HCT116 (cell line): Measurements from ENCODE around the gene LMBRD1. TPM values are rescaled to one million over a fixed set of nuclear protein-coding genes. Genes with fewer than 3 reads are reported as not detected.

Experiments used
- ATAC-seq: fragments of 200-7000 bp; cut with Tn5 transposase; 2 replicates; pipeline ENCODE4 v1.9.1; 2020; ENCODE audit warnings: mild to moderate bottlenecking, moderate library complexity
- BruUV-seq: library from RNA; stranded (reverse); fragments of 400-500 nt; replicated peaks from 2 replicates; lab custom pipeline; 2021; lab: Mats Ljungman, UMichigan
- CTCF ChIA-PET: fragments of 300-600 bp; sonication (Branson Sonifier 250); formaldehyde crosslinking; loops from one replicate; lab custom pipeline; 2021; ENCODE audit warnings: antibody characterized with exemption; lab: Charles Lee
- POLR2A ChIA-PET: fragments of 300-600, 350-600 bp; sonication (Branson Sonifier 250); formaldehyde crosslinking; loops from one replicate; lab custom pipeline; 2021; ENCODE audit warnings: antibody characterized with exemption; lab: Charles Lee
- RAD21 ChIA-PET, 2 experiments: fragments of 300-600 bp; sonication (Branson Sonifier 250); formaldehyde crosslinking; loops; one replicate each; lab custom pipeline; 2023; ENCODE audit warnings: low total read pairs in 2 of 2; ENCODE audit not compliant: uncharacterized antibody in 2 of 2, unreplicated experiment in 2 of 2, low non-redundant PET in 1 of 2; lab: Charles Lee
- DNase-seq: peaks from one replicate; pipeline ENCODE4 v3.0.0-alpha.2; 2010; ENCODE audit warnings: low read depth, low spot score
- H2AFZ ChIP-seq: fragments of 200-600 bp; shearing (Covaris generic), sonication (generic); 2 replicates; pipeline ENCODE4 v1.6.1; 2017; ENCODE audit warnings: low read depth, mixed run types, mixed read lengths, antibody characterized with exemption, low read length; ENCODE audit not compliant: poor library complexity, severe bottlenecking
- H3K27ac ChIP-seq: 2 replicates; pipeline ENCODE4 v1.5.1; 2012; ENCODE audit warnings: low read depth, low read length
- H3K27me3 ChIP-seq: fragments of 200-600 bp; sonication (generic); 2 replicates; pipeline ENCODE4 v1.6.1; 2016; ENCODE audit warnings: mixed run types, low read length, mixed read lengths; ENCODE audit not compliant: insufficient read depth
- H3K36me3 ChIP-seq, 2 experiments: fragments of 200-500 bp in 1 of 2; fragments of 200-600 bp in 1 of 2; sonication (Bioruptor generic) in 1 of 2; sonication (generic) in 1 of 2; 2 replicates each; pipeline versions ENCODE4 v1.5.1 to v1.6.1; 2014 to 2016; ENCODE audit warnings: low read length in 2 of 2, inconsistent platforms in 1 of 2, mixed read lengths in 1 of 2, mixed run types in 1 of 2; ENCODE audit not compliant: insufficient read depth in 2 of 2, control insufficient read depth in 1 of 2
- H3K4me1 ChIP-seq, 2 experiments: fragments of 200-600 bp in 1 of 2; sonication (generic) in 1 of 2; 2 replicates each; pipeline versions ENCODE4 v1.5.1 to v1.6.1; 2012 to 2017; ENCODE audit warnings: low read length in 2 of 2, inconsistent platforms in 1 of 2, mild to moderate bottlenecking in 1 of 2, mixed read lengths in 1 of 2, mixed run types in 1 of 2, moderate library complexity in 1 of 2; ENCODE audit not compliant: insufficient read depth in 2 of 2, control insufficient read depth in 1 of 2
- H3K4me2 ChIP-seq: fragments of 200-600 bp; sonication (generic); 2 replicates; pipeline ENCODE4 v1.6.1; 2017; ENCODE audit warnings: mixed run types, low read length, mixed read lengths
- H3K4me3 ChIP-seq, 2 experiments: fragments of 200-600 bp in 1 of 2; sonication (generic) in 1 of 2; replicated peaks in 1 of 2; 2 replicates each; pipeline ENCODE4 v1.5.1; 2011 to 2016; ENCODE audit warnings: low read length in 2 of 2, control low read depth in 1 of 2, low read depth in 1 of 2, mild to moderate bottlenecking in 1 of 2, mixed read lengths in 1 of 2, mixed run types in 1 of 2
- H3K79me2 ChIP-seq: fragments of 200-600 bp; sonication (generic); 2 replicates; pipeline ENCODE4 v1.6.1; 2017; ENCODE audit warnings: mild to moderate bottlenecking, mixed run types, low read length, moderate library complexity, mixed read lengths; ENCODE audit not compliant: insufficient read depth
- H3K9ac ChIP-seq: fragments of 200-600 bp; sonication (generic); 2 replicates; pipeline ENCODE4 v1.6.1; 2016; ENCODE audit warnings: low read length, mixed read lengths
- H3K9me2 ChIP-seq: fragments of 200-600 bp; sonication (generic), shearing (Covaris generic); 2 replicates; pipeline ENCODE4 v1.6.1; 2017; ENCODE audit warnings: mixed run types, mild to moderate bottlenecking, moderate library complexity; ENCODE audit not compliant: insufficient read depth
- H3K9me3 ChIP-seq, 2 experiments: fragments of 200-500 bp in 1 of 2; fragments of 200-600 bp in 1 of 2; sonication (Bioruptor generic) in 1 of 2; sonication (generic) in 1 of 2; 2 replicates each; pipeline ENCODE4 v1.6.1; 2014 to 2017; ENCODE audit warnings: low read length in 2 of 2, mixed read lengths in 2 of 2, inconsistent platforms in 1 of 2, low read depth in 1 of 2, mild to moderate bottlenecking in 1 of 2, mixed run types in 1 of 2, moderate library complexity in 1 of 2; ENCODE audit not compliant: control insufficient read depth in 1 of 2, insufficient read depth in 1 of 2
- H4K20me1 ChIP-seq: fragments of 200-600 bp; sonication (generic), shearing (Covaris generic); 2 replicates; pipeline ENCODE4 v1.6.1; 2017; ENCODE audit warnings: mixed run types, mild to moderate bottlenecking, moderate library complexity; ENCODE audit not compliant: insufficient read depth
- JUND ChIP-seq: IDR thresholded peaks from 2 replicates; pipeline ENCODE4 v1.6.1; 2012
- POLR2AphosphoS5 ChIP-seq: IDR thresholded peaks from 2 replicates; pipeline ENCODE4 v1.6.1; 2011; ENCODE audit warnings: mild to moderate bottlenecking, low read depth, low read length, moderate library complexity
- REST ChIP-seq: IDR thresholded peaks from 2 replicates; pipeline ENCODE4 v1.6.1; 2012; ENCODE audit warnings: low read depth
- SIN3A ChIP-seq: IDR thresholded peaks from 2 replicates; pipeline ENCODE4 v1.6.1; 2012; ENCODE audit warnings: low read depth
- TCF7L2 ChIP-seq: IDR thresholded peaks from 2 replicates; pipeline ENCODE4 v1.7.0; 2011; ENCODE audit warnings: borderline replicate concordance, inconsistent platforms; ENCODE audit not compliant: insufficient read depth, insufficient read length; ENCODE audit errors: extremely low read depth
- intact Hi-C: fragments of 100-400 bp; cut with micrococcal nuclease; formaldehyde crosslinking; loops from 2 replicates; pipeline ENCODE4 v1.10.0; 2022
- total RNA-seq: library from RNA; stranded (reverse); gene quantifications from one replicate; pipeline ENCODE4 v1.2.1, GENCODE V29; 2021; ENCODE audit not compliant: unreplicated experiment
- TF ChIP-seq, protein P1 (sequence below): IDR thresholded peaks from 2 replicates; pipeline ENCODE4 v1.6.1; 2011; ENCODE audit warnings: mild to moderate bottlenecking, low read length, moderate library complexity; ENCODE audit not compliant: insufficient replicate concordance; ENCODE audit errors: extremely low read depth
- TF ChIP-seq, protein P2 (sequence below), 3 experiments: fragments of 200-600 bp in 1 of 3; sonication (generic) in 1 of 3; IDR thresholded peaks in 2 of 3; conservative IDR thresholded peaks in 1 of 3; 2 replicates each; pipeline ENCODE4 v1.5.1; 2012 to 2017; ENCODE audit warnings: low read depth in 2 of 3, low read length in 2 of 3, antibody characterized with exemption in 1 of 3, borderline replicate concordance in 1 of 3, control low read depth in 1 of 3, mild to moderate bottlenecking in 1 of 3, mixed read lengths in 1 of 3, mixed run types in 1 of 3, moderate library complexity in 1 of 3; ENCODE audit not compliant: insufficient read depth in 1 of 3

Gene LMBRD1
- total RNA-seq, 1 experiment from 2014 or later: 11.9 TPM

DNA sequence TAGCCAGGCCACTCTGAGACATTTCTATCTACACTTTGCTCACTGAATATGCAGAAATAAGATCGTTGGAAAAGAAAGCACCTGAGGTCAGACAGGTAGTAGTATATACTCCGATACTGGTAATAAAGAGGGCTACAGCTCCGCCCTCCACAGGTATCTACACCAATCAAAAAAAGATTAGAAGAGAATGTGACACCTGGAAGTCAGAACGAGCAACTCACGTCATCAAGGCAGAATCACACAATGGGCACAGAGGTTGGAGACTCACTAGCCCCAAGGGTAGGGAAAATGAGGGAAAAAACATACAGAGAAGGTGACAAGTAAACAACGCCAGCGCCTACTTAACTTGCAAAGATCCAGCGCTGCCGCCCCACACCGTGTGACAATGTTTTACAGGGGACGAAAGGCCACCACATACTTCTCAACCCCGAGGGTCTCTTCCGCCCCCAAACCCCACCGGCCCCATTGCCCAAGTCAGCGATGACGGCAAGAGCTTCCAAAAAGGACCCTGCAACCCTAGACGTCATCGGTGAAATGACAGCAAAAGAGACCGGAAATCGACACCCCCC, 653 bp downstream of the LMBRD1 start:
- Histone ChIP-seq H2AFZ (peak overlapping the region; percentile 55), H4K20me1 (no peaks in the 10 kb centered on the region), H3K27me3 (no peaks in the 10 kb centered on the region), H3K4me1 (peaks cover 3 to 14% of the 10 kb centered on the region in 2 experiments; a peak in 3 of 4 replicates), H3K36me3 (no peaks in the 10 kb centered on the region), H3K9ac (peak overlapping the region; percentile 63), H3K79me2 (no peaks in the 10 kb centered on the region), H3K4me3 (peak overlapping the region; percentile 62 to 68), H3K4me2 (peak overlapping the region; percentile 89), H3K27ac (peak overlapping the region; percentile 32), H3K9me2 (no peaks in the 10 kb centered on the region), H3K9me3 (no peaks in the 10 kb centered on the region)
- no peak for TF ChIP-seq JUND
- TF ChIP-seq, protein P1, sequence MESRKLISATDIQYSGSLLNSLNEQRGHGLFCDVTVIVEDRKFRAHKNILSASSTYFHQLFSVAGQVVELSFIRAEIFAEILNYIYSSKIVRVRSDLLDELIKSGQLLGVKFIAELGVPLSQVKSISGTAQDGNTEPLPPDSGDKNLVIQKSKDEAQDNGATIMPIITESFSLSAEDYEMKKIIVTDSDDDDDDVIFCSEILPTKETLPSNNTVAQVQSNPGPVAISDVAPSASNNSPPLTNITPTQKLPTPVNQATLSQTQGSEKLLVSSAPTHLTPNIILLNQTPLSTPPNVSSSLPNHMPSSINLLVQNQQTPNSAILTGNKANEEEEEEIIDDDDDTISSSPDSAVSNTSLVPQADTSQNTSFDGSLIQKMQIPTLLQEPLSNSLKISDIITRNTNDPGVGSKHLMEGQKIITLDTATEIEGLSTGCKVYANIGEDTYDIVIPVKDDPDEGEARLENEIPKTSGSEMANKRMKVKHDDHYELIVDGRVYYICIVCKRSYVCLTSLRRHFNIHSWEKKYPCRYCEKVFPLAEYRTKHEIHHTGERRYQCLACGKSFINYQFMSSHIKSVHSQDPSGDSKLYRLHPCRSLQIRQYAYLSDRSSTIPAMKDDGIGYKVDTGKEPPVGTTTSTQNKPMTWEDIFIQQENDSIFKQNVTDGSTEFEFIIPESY: no peak
- TF ChIP-seq, protein P2, sequence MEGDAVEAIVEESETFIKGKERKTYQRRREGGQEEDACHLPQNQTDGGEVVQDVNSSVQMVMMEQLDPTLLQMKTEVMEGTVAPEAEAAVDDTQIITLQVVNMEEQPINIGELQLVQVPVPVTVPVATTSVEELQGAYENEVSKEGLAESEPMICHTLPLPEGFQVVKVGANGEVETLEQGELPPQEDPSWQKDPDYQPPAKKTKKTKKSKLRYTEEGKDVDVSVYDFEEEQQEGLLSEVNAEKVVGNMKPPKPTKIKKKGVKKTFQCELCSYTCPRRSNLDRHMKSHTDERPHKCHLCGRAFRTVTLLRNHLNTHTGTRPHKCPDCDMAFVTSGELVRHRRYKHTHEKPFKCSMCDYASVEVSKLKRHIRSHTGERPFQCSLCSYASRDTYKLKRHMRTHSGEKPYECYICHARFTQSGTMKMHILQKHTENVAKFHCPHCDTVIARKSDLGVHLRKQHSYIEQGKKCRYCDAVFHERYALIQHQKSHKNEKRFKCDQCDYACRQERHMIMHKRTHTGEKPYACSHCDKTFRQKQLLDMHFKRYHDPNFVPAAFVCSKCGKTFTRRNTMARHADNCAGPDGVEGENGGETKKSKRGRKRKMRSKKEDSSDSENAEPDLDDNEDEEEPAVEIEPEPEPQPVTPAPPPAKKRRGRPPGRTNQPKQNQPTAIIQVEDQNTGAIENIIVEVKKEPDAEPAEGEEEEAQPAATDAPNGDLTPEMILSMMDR (IDR thresholded peaks at IDR 0.05 in 2 of 3, conservative IDR thresholded peaks at IDR 0.05 in 1 of 3; ENCODE audit: borderline replicate concordance in 1 of 3, insufficient read depth in 1 of 3, low read depth in 2 of 3, low read length in 2 of 3): no peak
- TF ChIP-seq REST: no peak
- TF ChIP-seq SIN3A: no peak
- peak; percentile 51; the same call in 1 of the 2 replicates for TF ChIP-seq POLR2AphosphoS5
- TF ChIP-seq TCF7L2: no peak
- no TSS peak for BruUV-seq
- peak; percentile 71 for ATAC-seq
- DNase-seq: peak; percentile 63
- intact Hi-C loops: no loop called here
- RAD21 ChIA-PET: no interaction called here
- CTCF ChIA-PET: interaction anchor here (1.2 to 2.0 kb wide), 4 partner anchors 10 to 312 kb away, joined by 4 to 7 read pairs (median 5); no protein-coding TSS in a partner anchor
- POLR2A ChIA-PET: no interaction called here
